Measurements from ENCODE around the gene NECAB3. TPM values are rescaled to one million over a fixed set of nuclear protein-coding genes. Genes with fewer than 3 reads are reported as not detected.

The NECAB3 gene
- total and polyA plus RNA-seq, 4 donors = 10.5 to 14.8 (median 11.1) TPM

DNA sequence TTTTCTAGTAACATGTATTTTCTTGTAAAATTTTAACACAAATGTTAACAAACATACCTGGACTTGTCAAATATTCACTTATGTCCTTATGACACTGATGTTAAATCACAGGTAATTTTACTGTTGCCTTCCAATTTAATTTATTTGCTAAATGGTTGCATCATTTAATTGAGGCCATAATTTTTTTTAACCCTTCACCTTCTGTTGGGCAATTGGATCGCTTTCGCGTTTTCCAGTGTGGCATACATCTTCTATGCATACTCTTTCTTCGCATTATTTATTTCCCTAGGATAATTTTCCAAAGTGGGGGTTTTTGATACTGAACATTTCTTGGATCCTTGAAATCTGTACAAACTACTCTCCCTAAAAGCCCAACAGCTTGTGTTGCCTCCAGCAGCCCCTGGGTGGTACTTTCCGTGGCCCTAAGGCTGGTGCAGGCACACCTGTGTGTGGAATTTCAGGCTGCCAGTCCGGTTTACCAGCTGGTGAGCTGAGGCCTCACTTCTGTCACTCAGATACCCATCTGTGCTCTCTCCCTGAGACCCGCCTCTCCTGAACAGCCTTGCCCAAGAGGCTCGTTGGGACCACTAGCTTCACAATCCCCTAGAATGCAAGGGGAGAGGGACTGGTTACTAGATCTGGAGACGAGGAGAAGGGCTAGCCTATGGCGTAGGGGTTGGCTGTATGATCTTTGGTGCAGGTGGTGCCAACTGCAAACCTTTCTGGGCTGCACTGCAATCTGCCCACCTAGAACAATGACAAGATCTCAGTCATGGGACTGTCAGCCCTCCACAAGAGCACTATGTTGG lies 23.3 kb downstream of the NECAB3 start (continued):
- no peak for TF ChIP-seq TAF1 (conservative IDR thresholded peaks at IDR 0.05)
- TF ChIP-seq RAD21 (IDR thresholded peaks at IDR 0.05) = no peak

DNA sequence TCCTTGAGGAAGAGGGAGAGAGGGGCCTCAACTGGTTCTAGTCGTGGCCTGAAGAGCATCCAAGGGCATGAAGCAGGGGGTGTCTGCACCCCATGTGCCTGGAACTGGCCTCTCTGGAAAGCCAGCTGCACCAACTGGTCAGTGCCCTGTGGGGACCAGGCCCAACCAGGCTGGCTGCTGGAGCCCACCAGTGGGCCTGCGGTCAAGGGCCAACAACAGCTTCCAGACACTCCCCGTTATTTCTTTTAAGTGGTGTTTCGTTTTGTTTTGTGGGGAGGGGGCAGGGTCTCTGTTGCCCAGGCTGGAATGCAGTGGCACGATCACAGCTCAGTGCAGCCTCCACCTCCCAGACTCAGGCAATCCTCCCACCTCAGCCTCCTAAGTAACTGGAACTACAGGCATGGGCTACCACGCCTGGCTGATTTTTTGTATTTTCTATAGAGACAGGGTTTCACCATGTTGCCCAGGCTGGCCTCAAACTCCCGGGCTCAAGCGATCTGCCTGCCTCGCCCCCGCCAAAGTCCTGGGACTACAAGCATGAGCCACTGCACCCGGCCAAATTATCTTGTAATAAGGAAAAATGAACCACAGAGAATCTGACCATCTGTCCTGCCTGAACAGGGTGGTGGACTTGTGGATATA lies 24.0 kb downstream of the NECAB3 start:
- Histone ChIP-seq H3K9ac (ENCODE audit: low read depth in 1 of 2, low read length in 2 of 2) (no peak overlapping the region), H3K27ac (ENCODE audit: low read depth in 1 of 2, low read length in 2 of 2) (no peak overlapping the region), H3K4me1 (ENCODE audit: control insufficient read depth in 4 of 4, insufficient read depth in 4 of 4, low read length in 3 of 4) (peaks cover 0 to 36% (median 28%) of the 10 kb centered on the region in 4 donors), H3K9me3 (ENCODE audit: control insufficient read depth in 4 of 4, low read length in 3 of 4) (no peaks in the 10 kb centered on the region), H3K4me3 (ENCODE audit: low read depth in 1 of 3, low read length in 3 of 3) (no peak overlapping the region), H3K36me3 (ENCODE audit: control insufficient read depth in 4 of 4, insufficient read depth in 3 of 4, low read depth in 1 of 4, low read length in 3 of 4) (peaks cover 0 to 4% (median 2%) of the 10 kb centered on the region in 4 donors), H3K27me3 (ENCODE audit: control insufficient read depth in 4 of 4, insufficient read depth in 4 of 4, low read length in 3 of 4) (no peaks in the 10 kb centered on the region)
- no peak for DNase-seq (ENCODE audit: low spot score)
- TF ChIP-seq, protein P1, sequence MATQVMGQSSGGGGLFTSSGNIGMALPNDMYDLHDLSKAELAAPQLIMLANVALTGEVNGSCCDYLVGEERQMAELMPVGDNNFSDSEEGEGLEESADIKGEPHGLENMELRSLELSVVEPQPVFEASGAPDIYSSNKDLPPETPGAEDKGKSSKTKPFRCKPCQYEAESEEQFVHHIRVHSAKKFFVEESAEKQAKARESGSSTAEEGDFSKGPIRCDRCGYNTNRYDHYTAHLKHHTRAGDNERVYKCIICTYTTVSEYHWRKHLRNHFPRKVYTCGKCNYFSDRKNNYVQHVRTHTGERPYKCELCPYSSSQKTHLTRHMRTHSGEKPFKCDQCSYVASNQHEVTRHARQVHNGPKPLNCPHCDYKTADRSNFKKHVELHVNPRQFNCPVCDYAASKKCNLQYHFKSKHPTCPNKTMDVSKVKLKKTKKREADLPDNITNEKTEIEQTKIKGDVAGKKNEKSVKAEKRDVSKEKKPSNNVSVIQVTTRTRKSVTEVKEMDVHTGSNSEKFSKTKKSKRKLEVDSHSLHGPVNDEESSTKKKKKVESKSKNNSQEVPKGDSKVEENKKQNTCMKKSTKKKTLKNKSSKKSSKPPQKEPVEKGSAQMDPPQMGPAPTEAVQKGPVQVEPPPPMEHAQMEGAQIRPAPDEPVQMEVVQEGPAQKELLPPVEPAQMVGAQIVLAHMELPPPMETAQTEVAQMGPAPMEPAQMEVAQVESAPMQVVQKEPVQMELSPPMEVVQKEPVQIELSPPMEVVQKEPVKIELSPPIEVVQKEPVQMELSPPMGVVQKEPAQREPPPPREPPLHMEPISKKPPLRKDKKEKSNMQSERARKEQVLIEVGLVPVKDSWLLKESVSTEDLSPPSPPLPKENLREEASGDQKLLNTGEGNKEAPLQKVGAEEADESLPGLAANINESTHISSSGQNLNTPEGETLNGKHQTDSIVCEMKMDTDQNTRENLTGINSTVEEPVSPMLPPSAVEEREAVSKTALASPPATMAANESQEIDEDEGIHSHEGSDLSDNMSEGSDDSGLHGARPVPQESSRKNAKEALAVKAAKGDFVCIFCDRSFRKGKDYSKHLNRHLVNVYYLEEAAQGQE (IDR thresholded peaks at IDR 0.05) = no peak
- TF ChIP-seq EGR1 (IDR thresholded peaks at IDR 0.05; ENCODE audit: low read depth in 2 of 2) = no peak
- WGBS = 89% methylated on average over 11 of the region's 11 CpGs

DNA sequence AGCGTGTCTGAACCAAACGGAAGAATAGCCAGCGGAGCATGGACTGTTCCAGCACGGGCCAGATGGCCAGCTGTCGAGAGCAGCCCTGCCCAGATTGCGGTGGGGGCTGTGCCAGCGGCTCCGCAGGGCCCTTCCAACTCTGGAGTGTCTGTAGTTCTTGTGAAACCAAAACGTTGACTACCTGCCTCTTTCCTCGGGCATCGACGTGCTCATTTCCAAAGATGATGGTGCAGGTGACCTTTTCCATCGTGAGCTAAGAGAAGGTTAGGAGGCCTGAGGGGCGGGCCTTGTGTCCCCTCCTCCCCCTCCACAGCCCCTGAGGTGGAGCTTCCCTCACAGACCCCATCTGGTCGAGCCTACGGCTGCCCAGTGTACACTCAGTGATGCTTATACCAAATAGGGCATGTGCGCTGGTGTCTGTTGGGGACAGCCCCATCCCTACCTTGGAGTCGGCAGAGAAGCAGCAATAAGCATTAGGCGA lies 25.0 kb downstream of the NECAB3 start:
- WGBS = 88% methylated on average over 19 of the region's 19 CpGs
- H3K27ac ChIP-seq (ENCODE audit: low read depth in 1 of 2, low read length in 2 of 2) = no peak overlapping the region
- peaks cover 0 to 36% (median 30%) of the 10 kb centered on the region in 4 donors for H3K4me1 ChIP-seq (ENCODE audit: control insufficient read depth in 4 of 4, insufficient read depth in 4 of 4, low read length in 3 of 4)
- no peaks in the 10 kb centered on the region for H3K27me3 ChIP-seq (ENCODE audit: control insufficient read depth in 4 of 4, insufficient read depth in 4 of 4, low read length in 3 of 4)
- H3K9ac ChIP-seq (ENCODE audit: low read depth in 1 of 2, low read length in 2 of 2) = no peak overlapping the region
- H3K36me3 ChIP-seq (ENCODE audit: control insufficient read depth in 4 of 4, insufficient read depth in 3 of 4, low read depth in 1 of 4, low read length in 3 of 4) = peaks cover 4 to 12% (median 8%) of the 10 kb centered on the region in 4 donors
- no peak for TF ChIP-seq GABPA (IDR thresholded peaks at IDR 0.05 in 1 of 2, conservative IDR thresholded peaks at IDR 0.05 in 1 of 2)
- TF ChIP-seq HNF4A (conservative IDR thresholded peaks at IDR 0.05) = no peak
- TF ChIP-seq EGR1 (IDR thresholded peaks at IDR 0.05; ENCODE audit: low read depth in 2 of 2) = no peak
- no peak for TF ChIP-seq FOXA2 (IDR thresholded peaks at IDR 0.05)
- no peak for TF ChIP-seq RAD21 (IDR thresholded peaks at IDR 0.05)
- no peak for TF ChIP-seq RXRA (IDR thresholded peaks at IDR 0.05)
- TF ChIP-seq, protein P2, sequence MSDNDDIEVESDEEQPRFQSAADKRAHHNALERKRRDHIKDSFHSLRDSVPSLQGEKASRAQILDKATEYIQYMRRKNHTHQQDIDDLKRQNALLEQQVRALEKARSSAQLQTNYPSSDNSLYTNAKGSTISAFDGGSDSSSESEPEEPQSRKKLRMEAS (IDR thresholded peaks at IDR 0.05) = no peak
- no peak for TF ChIP-seq SP1 (IDR thresholded peaks at IDR 0.05)
- no peak for TF ChIP-seq JUND (IDR thresholded peaks at IDR 0.05)
- no peak for TF ChIP-seq YY1 (IDR thresholded peaks at IDR 0.05)
- TF ChIP-seq FOXA1 (IDR thresholded peaks at IDR 0.05) = no peak
- no peak for TF ChIP-seq HNF4G (IDR thresholded peaks at IDR 0.05)
- TF ChIP-seq, protein P3, sequence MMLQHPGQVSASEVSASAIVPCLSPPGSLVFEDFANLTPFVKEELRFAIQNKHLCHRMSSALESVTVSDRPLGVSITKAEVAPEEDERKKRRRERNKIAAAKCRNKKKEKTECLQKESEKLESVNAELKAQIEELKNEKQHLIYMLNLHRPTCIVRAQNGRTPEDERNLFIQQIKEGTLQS (IDR thresholded peaks at IDR 0.05) = no peak
- TF ChIP-seq, protein P4, sequence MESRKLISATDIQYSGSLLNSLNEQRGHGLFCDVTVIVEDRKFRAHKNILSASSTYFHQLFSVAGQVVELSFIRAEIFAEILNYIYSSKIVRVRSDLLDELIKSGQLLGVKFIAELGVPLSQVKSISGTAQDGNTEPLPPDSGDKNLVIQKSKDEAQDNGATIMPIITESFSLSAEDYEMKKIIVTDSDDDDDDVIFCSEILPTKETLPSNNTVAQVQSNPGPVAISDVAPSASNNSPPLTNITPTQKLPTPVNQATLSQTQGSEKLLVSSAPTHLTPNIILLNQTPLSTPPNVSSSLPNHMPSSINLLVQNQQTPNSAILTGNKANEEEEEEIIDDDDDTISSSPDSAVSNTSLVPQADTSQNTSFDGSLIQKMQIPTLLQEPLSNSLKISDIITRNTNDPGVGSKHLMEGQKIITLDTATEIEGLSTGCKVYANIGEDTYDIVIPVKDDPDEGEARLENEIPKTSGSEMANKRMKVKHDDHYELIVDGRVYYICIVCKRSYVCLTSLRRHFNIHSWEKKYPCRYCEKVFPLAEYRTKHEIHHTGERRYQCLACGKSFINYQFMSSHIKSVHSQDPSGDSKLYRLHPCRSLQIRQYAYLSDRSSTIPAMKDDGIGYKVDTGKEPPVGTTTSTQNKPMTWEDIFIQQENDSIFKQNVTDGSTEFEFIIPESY (IDR thresholded peaks at IDR 0.05) = no peak
- TF ChIP-seq TAF1 (conservative IDR thresholded peaks at IDR 0.05) = no peak
- TF ChIP-seq, protein P1 (IDR thresholded peaks at IDR 0.05) = no peak
- no peaks in the 10 kb centered on the region for H3K9me3 ChIP-seq (ENCODE audit: control insufficient read depth in 4 of 4, low read length in 3 of 4)
- no peak for DNase-seq (ENCODE audit: low spot score)
- no peak overlapping the region for H3K4me3 ChIP-seq (ENCODE audit: low read depth in 1 of 3, low read length in 3 of 3)
